Fibroblast of the aortic adventitia (primary cell): Measurements from ENCODE around the gene CEP70. TPM values are rescaled to one million over a fixed set of nuclear protein-coding genes. Genes with fewer than 3 reads are reported as not detected.
A peak's percentile ranks its signal among the peaks of the same experiment; 100 is the strongest.

Experiments
- DNase-seq: peaks from one replicate; pipeline ENCODE4 v3.0.0-alpha.2; 2010; ENCODE audit warnings: low read depth
- H3K4me3 ChIP-seq: 2 replicates; pipeline ENCODE4 v1.5.1; 2011; ENCODE audit warnings: low read depth, mild to moderate bottlenecking, control low read depth, low read length, moderate library complexity
- total RNA-seq: library from RNA; depleted of rRNA; stranded (reverse); fragments of >200 nt; gene quantifications from 2 replicates; pipeline ENCODE4 v1.2.3, GENCODE V29; 2012; ENCODE audit warnings: low replicate concordance
- TF ChIP-seq, protein P1 (sequence below): IDR thresholded peaks from 2 replicates; pipeline ENCODE4 v1.5.1; 2011; ENCODE audit warnings: mild to moderate bottlenecking, low read length, control low read depth, inconsistent platforms; ENCODE audit not compliant: insufficient read depth

Gene CEP70
- total RNA-seq = 14.6 TPM in 2 replicates

DNA sequence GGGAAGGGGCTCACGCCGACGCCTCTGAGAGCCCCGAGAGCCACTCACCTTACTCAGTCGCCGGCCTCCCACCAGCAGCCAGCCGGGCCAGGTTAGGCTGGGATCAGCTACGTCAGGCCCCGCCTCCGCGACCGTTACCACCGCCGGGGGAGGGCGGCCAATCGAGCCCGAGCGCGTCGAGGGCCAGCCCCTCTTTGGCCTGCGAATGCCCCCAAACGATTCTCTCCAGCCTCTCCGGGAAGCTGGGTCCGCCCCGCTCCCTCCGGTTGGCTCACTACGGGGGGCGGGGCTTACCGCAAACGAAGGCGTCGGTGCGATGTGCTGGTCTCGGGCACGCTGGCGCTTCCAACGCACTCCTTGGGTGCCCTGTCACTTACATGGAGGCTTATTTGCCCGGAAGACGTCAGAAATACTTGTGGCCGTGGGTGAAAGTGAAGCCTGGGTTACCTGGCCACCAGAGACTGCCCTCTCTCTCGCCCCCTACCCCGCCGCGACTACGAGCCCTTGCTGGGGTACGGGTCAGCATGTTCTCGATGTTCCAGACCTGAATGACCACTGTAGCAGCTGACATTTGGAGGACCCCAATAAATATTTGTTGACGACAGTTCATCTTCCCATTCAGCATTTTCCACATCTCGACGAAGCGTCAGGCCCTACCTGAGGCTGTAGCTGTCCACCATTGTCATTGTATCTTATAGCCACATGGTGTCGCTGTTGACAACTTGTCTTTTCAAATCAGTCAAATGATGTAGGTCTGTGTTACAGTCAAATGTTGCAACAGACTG lies at the start of gene CEP70:
Gene CEP70, minus strand, starts transcription at position 111 of the 785 bp plus-strand sequence. CDS start 21,333 bp downstream, outside the sequence.
- peak within 1 kb of the TSS; percentile 93 for H3K4me3 ChIP-seq
- TF ChIP-seq, protein P1, sequence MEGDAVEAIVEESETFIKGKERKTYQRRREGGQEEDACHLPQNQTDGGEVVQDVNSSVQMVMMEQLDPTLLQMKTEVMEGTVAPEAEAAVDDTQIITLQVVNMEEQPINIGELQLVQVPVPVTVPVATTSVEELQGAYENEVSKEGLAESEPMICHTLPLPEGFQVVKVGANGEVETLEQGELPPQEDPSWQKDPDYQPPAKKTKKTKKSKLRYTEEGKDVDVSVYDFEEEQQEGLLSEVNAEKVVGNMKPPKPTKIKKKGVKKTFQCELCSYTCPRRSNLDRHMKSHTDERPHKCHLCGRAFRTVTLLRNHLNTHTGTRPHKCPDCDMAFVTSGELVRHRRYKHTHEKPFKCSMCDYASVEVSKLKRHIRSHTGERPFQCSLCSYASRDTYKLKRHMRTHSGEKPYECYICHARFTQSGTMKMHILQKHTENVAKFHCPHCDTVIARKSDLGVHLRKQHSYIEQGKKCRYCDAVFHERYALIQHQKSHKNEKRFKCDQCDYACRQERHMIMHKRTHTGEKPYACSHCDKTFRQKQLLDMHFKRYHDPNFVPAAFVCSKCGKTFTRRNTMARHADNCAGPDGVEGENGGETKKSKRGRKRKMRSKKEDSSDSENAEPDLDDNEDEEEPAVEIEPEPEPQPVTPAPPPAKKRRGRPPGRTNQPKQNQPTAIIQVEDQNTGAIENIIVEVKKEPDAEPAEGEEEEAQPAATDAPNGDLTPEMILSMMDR = peak; percentile 68
- peak; percentile 97 for DNase-seq

DNA sequence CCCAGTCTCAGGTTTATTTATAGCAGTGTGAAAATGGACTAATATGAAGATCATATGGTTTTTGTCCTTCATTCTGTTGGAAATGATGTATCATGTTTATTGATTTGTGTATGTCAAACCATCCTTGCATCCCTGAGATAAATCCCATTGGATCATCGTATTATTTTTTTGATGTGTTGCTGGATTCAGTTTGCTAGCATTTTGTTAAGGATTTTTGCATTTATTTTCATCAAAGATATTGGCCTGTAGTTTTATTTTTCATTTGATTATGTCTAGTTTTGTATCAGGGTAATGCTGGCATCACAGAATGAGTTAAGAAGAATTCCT lies 48.8 kb upstream of the CEP70 start:
- TF ChIP-seq, protein P1 = no peak
- no peak for DNase-seq
- H3K4me3 ChIP-seq = no peak overlapping the region

- H3K4me3 ChIP-seq = no peak overlapping the region
- no peak for DNase-seq
- TF ChIP-seq, protein P1 = no peak
Observed at GRCh38 chr3:138642226-138642926, 48.3 kb upstream of the CEP70 start.

DNA sequence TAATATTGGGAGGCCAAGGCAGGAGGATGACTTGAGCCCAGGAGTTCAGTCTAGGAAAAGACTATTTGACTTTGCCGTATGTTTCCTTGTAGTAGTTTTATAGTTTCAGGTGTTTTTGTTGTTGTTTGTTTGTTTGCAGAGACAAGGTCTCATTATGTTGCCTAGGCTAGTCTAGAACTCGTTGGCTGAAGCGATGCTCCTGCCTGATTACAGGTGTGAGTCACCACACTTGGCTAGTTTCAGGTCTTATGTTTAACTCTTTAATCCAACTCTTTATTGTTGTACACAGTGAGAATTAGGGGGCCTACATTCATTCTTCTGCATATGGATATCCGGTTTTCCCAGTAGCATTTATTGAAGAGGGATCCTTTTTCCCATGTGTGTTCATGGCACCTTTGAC lies 46.5 kb upstream of the CEP70 start:
- no peak for DNase-seq

GRCh38 chr3:138638641-138639040 lies 44.6 kb upstream of the CEP70 start:
- H3K4me3 ChIP-seq = no peak overlapping the region
- TF ChIP-seq, protein P1 = no peak
- no peak for DNase-seq

More for the DNA sequence above, 46.5 kb upstream of the CEP70 start:
- TF ChIP-seq, protein P1 = no peak
- H3K4me3 ChIP-seq = no peak overlapping the region

DNA sequence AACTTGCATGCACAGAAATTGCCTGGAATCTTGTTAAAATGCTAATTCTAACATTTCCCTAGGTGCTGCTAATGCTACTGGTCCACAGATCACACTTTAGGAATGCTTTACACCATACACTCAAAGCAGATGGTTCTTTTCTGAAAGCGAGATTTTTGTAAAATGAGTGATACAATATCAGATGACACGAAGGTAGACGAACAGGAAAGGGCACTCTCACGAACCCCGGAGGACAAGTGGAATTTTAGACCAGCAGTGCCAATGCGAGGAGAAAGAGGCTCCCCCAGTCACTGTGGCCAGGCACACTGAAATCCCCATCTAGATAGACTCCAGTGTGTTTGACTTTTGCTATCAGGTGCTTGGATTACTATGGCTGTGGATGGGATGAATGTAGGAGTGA lies 35.5 kb upstream of the CEP70 start:
- no peak overlapping the region for H3K4me3 ChIP-seq
- TF ChIP-seq, protein P1 = no peak
- DNase-seq = no peak
